ENCODE measurements around the gene SYNE2. TPM values are rescaled to one million over a fixed set of nuclear protein-coding genes. Genes with fewer than 3 reads are reported as not detected.

SYNE2 gene
- total RNA-seq, 4 donors from 2014 or later, result 314 to 379 (median 342) TPM

DNA sequence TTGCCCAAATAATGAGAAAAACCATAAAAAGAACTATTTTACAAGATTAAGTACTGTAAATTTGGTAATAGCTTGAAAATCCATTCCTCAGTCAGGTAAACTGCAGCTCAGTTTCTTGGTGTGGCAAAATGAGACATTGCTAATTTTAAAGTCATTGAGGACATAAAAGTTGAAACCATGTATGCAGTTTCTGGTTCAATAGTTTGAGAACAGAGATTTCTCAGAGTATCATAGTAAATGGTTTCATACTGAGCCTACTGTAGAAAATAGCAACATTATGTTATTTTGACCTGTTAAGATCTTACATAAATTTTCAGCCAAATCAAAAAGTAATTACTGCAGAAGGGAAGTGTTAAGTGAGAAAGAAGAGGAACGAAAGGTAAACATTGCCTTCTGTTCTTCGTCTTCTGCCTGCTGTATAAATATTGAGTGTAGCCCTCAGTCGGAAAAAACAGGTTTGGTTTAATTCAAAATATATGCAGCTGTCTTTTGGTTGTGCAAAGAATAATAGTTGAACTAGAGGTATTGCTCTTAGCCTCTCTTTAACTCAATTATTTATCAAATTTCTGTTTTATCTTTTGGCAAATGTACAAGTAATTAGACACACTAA is 119.6 kb downstream of the SYNE2 start:
- TF ChIP-seq, protein P1, sequence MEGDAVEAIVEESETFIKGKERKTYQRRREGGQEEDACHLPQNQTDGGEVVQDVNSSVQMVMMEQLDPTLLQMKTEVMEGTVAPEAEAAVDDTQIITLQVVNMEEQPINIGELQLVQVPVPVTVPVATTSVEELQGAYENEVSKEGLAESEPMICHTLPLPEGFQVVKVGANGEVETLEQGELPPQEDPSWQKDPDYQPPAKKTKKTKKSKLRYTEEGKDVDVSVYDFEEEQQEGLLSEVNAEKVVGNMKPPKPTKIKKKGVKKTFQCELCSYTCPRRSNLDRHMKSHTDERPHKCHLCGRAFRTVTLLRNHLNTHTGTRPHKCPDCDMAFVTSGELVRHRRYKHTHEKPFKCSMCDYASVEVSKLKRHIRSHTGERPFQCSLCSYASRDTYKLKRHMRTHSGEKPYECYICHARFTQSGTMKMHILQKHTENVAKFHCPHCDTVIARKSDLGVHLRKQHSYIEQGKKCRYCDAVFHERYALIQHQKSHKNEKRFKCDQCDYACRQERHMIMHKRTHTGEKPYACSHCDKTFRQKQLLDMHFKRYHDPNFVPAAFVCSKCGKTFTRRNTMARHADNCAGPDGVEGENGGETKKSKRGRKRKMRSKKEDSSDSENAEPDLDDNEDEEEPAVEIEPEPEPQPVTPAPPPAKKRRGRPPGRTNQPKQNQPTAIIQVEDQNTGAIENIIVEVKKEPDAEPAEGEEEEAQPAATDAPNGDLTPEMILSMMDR (IDR thresholded peaks at IDR 0.05), result no peak
- TF ChIP-seq POLR2A (IDR thresholded peaks at IDR 0.05), result no peak
- Histone ChIP-seq H3K27me3 (no peaks in the 10 kb centered on the region), H3K9me3 (no peaks in the 10 kb centered on the region), H3K4me3 (replicated peaks in 1 of 3) (no peak overlapping the region), H3K4me1 (no peaks in the 10 kb centered on the region), H3K27ac (peak overlapping the region in 1 of 3 donors; percentile 26), H3K36me3 (peaks cover 6 to 7% of the 10 kb centered on the region in 2 donors)
- no peak for DNase-seq
- 85 to 89% methylated on average over 3 of the region's 3 CpGs for WGBS, 2 donors
- intact Hi-C loops (cut with DNase I), result no loop called here

GRCh38 chr14:63974176-63974575 is 121.4 kb downstream of the SYNE2 start:
- intact Hi-C loops (cut with DNase I), result no loop called here
- Histone ChIP-seq H3K9me3 (no peaks in the 10 kb centered on the region), H3K36me3 (peaks cover 6 to 11% of the 10 kb centered on the region in 2 donors), H3K4me3 (replicated peaks in 1 of 3) (no peak overlapping the region), H3K4me1 (no peaks in the 10 kb centered on the region), H3K27ac (no peak overlapping the region), H3K27me3 (no peaks in the 10 kb centered on the region)
- no peak for TF ChIP-seq POLR2A (IDR thresholded peaks at IDR 0.05)
- TF ChIP-seq, protein P1 (IDR thresholded peaks at IDR 0.05), result no peak
- 92 to 96% methylated on average over 5 of the region's 5 CpGs for WGBS, 2 donors
- DNase-seq, result no peak

DNA sequence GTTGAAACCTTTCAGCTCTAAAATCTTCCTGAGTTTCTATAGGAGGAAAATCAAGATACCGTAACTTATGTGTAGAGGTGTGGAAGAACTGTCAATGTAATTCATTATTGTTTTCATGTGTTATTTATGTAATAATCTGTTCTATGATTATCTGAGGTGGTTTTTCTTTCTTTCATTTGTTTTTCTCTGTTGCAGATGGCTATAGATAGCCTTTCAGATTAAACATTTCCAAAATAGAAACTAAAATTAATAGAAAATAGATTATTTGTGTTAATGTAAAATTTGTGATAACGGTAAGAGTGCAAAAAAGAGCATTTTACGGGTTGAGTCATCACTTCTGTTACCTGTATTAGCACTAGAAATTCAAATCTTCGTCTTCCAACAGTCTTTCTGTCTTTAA is 128.8 kb downstream of the SYNE2 start:
- H3K4me1 ChIP-seq, result no peaks in the 10 kb centered on the region
- intact Hi-C loops (cut with DNase I), result no loop called here
- H3K27me3 ChIP-seq, result no peaks in the 10 kb centered on the region
- H3K9me3 ChIP-seq, result no peaks in the 10 kb centered on the region
- 97% methylated on average over 4 of the region's 4 CpGs for WGBS, 2 donors
- TF ChIP-seq, protein P1 (IDR thresholded peaks at IDR 0.05), result no peak
- no peak for TF ChIP-seq POLR2A (IDR thresholded peaks at IDR 0.05)
- no peak overlapping the region for H3K4me3 ChIP-seq (replicated peaks in 1 of 3)
- peaks cover 6 to 11% of the 10 kb centered on the region in 2 donors for H3K36me3 ChIP-seq
- no peak for DNase-seq
- H3K27ac ChIP-seq, result no peak overlapping the region

- Histone ChIP-seq H3K4me3 (replicated peaks in 1 of 3) (no peak overlapping the region), H3K36me3 (peaks cover 6 to 8% of the 10 kb centered on the region in 2 donors), H3K4me1 (no peaks in the 10 kb centered on the region), H3K27me3 (no peaks in the 10 kb centered on the region), H3K27ac (no peak overlapping the region), H3K9me3 (no peaks in the 10 kb centered on the region)
- 96 to 100% methylated on average over 3 of the region's 3 CpGs for WGBS, 2 donors
- DNase-seq, result no peak
- intact Hi-C loops (cut with DNase I), result no loop called here
- TF ChIP-seq, protein P1 (IDR thresholded peaks at IDR 0.05), result no peak
- no peak for TF ChIP-seq POLR2A (IDR thresholded peaks at IDR 0.05)
These were observed 129.4 kb downstream of the SYNE2 start for GRCh38 chr14:63982156-63982555.

DNA sequence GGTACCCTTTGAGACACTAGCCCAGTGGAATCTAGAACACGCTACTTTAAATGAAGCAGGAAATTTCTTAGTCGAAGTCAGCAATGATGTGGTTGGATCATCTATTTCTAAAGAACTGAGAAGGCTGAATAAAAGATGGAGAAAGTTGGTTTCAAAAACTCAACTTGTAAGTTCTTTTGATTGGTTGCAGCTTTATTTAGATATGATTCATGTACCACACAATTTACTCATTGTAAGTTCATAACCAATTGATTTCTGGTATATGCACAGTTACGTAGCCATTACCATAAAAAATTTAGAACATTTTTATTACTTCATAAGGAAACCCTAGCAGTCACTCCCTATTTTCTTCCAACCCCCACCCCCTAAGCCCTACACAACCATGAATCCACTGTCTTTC is 129.8 kb downstream of the SYNE2 start:
- 96% methylated on average over 3 of the region's 3 CpGs for WGBS, 2 donors
- H3K4me1 ChIP-seq, result no peaks in the 10 kb centered on the region
- no peak overlapping the region for H3K27ac ChIP-seq
- no peak overlapping the region for H3K4me3 ChIP-seq (replicated peaks in 1 of 3)
- DNase-seq, result no peak
- no peaks in the 10 kb centered on the region for H3K27me3 ChIP-seq
- intact Hi-C loops (cut with DNase I), result no loop called here
- peaks cover 6 to 8% of the 10 kb centered on the region in 2 donors for H3K36me3 ChIP-seq
- H3K9me3 ChIP-seq, result no peaks in the 10 kb centered on the region
- TF ChIP-seq POLR2A (IDR thresholded peaks at IDR 0.05), result no peak
- TF ChIP-seq, protein P1 (IDR thresholded peaks at IDR 0.05), result no peak
